Aorta (tissue), 5 donors: Measurements from ENCODE around the gene CELF4. TPM values are rescaled to one million over a fixed set of nuclear protein-coding genes. Genes with fewer than 3 reads are reported as not detected.
A peak's percentile ranks its signal among the peaks of the same experiment; 100 is the strongest.

ENCODE experiments used
- ATAC-seq: fragments of 200-7000 bp; cut with Tn5 transposase; one replicate; pipeline ENCODE4 v1.9.1; 2022; ENCODE audit warnings: moderate library complexity; ENCODE audit not compliant: low FRiP score
- DNase-seq, 2 donors: peaks; one replicate each; pipeline ENCODE4 v3.0.0-alpha.2; 2020
- H3K27ac ChIP-seq, 2 donors: one replicate each; pipeline ENCODE4 v1.5.1; 2013; ENCODE audit warnings: low read length in 2 of 2, mild to moderate bottlenecking in 2 of 2, moderate library complexity in 2 of 2, control low read depth in 1 of 2, inconsistent platforms in 1 of 2, low read depth in 1 of 2
- H3K27me3 ChIP-seq, 2 donors: one replicate each; pipeline ENCODE4 v1.6.1; 2013; ENCODE audit warnings: control low read depth in 1 of 2, low read length in 1 of 2, mild to moderate bottlenecking in 1 of 2, moderate library complexity in 1 of 2; ENCODE audit not compliant: insufficient read depth in 2 of 2, control insufficient read depth in 1 of 2
- H3K36me3 ChIP-seq, 2 donors: one replicate each; pipeline ENCODE4 v1.6.1; 2013; ENCODE audit warnings: control low read depth in 1 of 2, low read length in 1 of 2, mild to moderate bottlenecking in 1 of 2; ENCODE audit not compliant: insufficient read depth in 2 of 2, control insufficient read depth in 1 of 2
- H3K4me1 ChIP-seq, 2 donors: one replicate each; pipeline ENCODE4 v1.6.1; 2013; ENCODE audit warnings: low read length in 2 of 2, control low read depth in 1 of 2, mild to moderate bottlenecking in 1 of 2, moderate library complexity in 1 of 2; ENCODE audit not compliant: insufficient read depth in 2 of 2, control insufficient read depth in 1 of 2
- H3K4me3 ChIP-seq, 2 donors: one replicate each; pipeline ENCODE4 v1.5.1; 2013; ENCODE audit warnings: low read length in 2 of 2, control low read depth in 1 of 2, mild to moderate bottlenecking in 1 of 2
- H3K9me3 ChIP-seq: one replicate; pipeline ENCODE4 v1.6.1; 2013; ENCODE audit warnings: mild to moderate bottlenecking, low read length; ENCODE audit not compliant: control insufficient read depth
- WGBS, 2 donors: extraction: QIAGEN DNeasy Blood & Tissue Kit; methylation state at CpG; one replicate each; pipeline ENCODE4 v1.1.7; 2013; 5-methylcytosine and 5-hydroxymethylcytosine counted together
- intact Hi-C, 2 donors: fragments of 100-400 bp; cut with DNase I; formaldehyde crosslinking; loops; one replicate each; pipeline versions ENCODE4 v1.14.2 to v1.15.0; 2022
- polyA plus RNA-seq, 2 donors: library from polyadenylated mRNA; stranded (reverse); fragments of 200-250 nt; gene quantifications; one replicate each; pipeline ENCODE4 v1.2.3, GENCODE V29; 2013
- total RNA-seq, 2 donors: library from RNA; stranded (reverse); fragmentation: NEBNext Ultra II Directional; extraction: Animal tissue kit (Norgen Biotek cat#: 25700); gene quantifications; one replicate each; pipeline ENCODE4 v1.2.1, GENCODE V29; 2021
- donor health status: healthy with polysubstance abuse.
- donor health status: Bipolar disorder and iron deficiency.
- donor health status: DM: no; HTN: no; CAD: no.
- donor health status: DM: no; HTN: no; CAD: no.
- donor health status: DM: yes; HTN: yes; CAD: no.

The CELF4 gene
- total and polyA plus RNA-seq, 4 donors: 0.51 TPM; not detected in 3

DNA sequence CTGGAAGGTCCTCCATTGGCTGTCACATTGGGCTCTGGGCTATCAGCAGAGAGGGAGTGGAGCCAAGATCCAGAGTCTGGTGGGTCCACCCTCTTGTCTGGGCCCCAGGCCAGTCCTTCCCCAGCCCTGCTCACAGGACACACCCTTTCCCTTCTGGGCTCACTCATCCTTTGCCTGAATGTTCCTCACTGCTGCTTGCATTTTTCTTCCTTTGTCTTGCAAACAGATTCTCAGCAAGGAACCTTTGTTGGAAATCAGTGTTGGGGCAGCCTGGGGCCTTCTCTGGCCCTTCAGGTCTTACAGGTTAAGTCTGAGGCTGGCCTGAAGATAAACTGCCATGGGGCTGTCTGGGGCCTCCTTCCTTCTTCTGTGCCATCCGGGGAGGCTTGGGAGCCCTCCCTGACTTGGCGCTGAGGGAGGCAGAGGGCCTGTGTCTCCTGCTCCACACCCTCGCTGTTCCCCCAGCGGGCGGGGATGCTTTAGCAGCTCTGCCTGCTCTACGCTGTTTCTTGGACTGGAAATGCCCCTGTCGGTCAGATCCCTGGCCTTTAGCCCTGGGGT lies 11.5 kb upstream of the CELF4 start:
- Histone ChIP-seq H3K4me1 (no peaks in the 10 kb centered on the region), H3K27me3 (no peaks in the 10 kb centered on the region), H3K9me3 (no peaks in the 10 kb centered on the region), H3K4me3 (no peak overlapping the region), H3K27ac (no peak overlapping the region), H3K36me3 (no peaks in the 10 kb centered on the region)
- no peak for DNase-seq
- intact Hi-C loops: no loop called here
- no peak for ATAC-seq
- WGBS, 2 donors: 72% methylated on average over 7 of the region's 7 CpGs

DNA sequence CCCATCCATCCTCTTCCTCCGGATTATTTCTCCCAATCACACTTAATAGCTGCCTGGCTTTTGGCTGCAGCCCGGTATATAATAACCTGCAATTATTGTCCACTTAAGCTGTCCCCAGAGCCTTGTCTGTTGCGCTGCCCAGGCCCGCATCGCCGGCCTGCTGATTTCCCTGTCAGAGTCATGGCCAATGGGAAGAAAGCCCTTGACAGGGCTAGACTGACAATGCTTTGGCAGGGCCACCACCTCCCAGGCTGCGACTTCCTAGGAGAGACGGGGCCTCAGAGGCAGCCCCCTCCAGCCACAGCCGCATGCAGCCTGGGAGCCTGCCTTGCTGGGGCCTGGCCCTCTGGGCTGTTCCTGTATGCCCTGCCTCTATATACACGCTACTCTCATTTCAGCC lies 10.0 kb upstream of the CELF4 start:
- Histone ChIP-seq H3K4me3 (no peak overlapping the region), H3K36me3 (no peaks in the 10 kb centered on the region), H3K27ac (no peak overlapping the region), H3K27me3 (no peaks in the 10 kb centered on the region), H3K4me1 (no peaks in the 10 kb centered on the region), H3K9me3 (no peaks in the 10 kb centered on the region)
- ATAC-seq: no peak
- DNase-seq: no peak
- WGBS, 2 donors: 74 to 78% methylated on average over 10 of the region's 10 CpGs
- intact Hi-C loops: no loop called here

DNA sequence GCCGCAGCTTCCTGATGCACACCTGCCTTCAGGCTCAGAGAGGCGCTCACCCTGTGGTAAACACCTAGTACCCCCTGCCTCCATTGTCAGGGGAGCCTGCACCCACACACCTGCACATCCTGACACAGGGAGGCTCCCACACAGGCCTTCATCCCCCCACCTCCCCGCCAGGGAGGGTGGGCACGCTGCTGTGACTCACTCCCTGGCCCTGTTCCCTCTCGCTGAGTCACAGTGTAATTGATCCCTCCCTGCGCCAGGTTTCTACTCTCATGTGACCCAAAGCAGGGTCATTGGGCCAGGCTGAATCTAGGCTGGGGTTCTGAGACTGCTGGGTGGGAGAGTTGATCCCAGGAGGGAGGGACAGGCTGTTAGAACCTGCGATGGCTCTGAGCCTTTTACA lies 8.5 kb upstream of the CELF4 start:
- Histone ChIP-seq H3K4me3 (no peak overlapping the region), H3K27me3 (no peaks in the 10 kb centered on the region), H3K9me3 (no peaks in the 10 kb centered on the region), H3K4me1 (no peaks in the 10 kb centered on the region), H3K27ac (no peak overlapping the region), H3K36me3 (no peaks in the 10 kb centered on the region)
- ATAC-seq: no peak
- 75% methylated on average over 7 of the region's 7 CpGs for WGBS, 2 donors
- intact Hi-C loops: no loop called here
- DNase-seq: no peak

DNA sequence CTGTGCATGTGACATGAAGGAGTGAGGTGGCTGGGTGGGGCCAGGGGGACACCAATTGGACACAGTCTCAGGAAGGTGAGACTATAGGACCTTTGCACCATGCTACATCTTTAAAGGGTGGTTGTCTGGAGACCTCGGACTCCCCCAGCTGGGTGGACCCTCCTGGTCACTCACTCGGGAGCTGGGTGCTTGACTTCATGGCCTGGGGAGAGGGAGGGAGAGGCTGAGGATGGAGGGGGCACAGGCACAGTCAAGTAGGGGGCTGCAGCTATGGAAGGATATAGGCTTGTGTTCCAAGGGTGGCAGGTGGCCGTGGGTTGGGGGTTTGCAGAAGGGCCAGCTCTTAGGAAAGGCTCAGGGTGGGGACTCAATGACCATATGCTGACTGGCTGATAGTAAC lies 7.1 kb upstream of the CELF4 start:
- WGBS, 2 donors: 65% methylated on average over 3 of the region's 3 CpGs
- Histone ChIP-seq H3K9me3 (no peaks in the 10 kb centered on the region), H3K27me3 (no peaks in the 10 kb centered on the region), H3K4me1 (no peaks in the 10 kb centered on the region), H3K4me3 (no peak overlapping the region), H3K36me3 (no peaks in the 10 kb centered on the region), H3K27ac (no peak overlapping the region)
- intact Hi-C loops: no loop called here
- no peak for DNase-seq
- no peak for ATAC-seq

DNA sequence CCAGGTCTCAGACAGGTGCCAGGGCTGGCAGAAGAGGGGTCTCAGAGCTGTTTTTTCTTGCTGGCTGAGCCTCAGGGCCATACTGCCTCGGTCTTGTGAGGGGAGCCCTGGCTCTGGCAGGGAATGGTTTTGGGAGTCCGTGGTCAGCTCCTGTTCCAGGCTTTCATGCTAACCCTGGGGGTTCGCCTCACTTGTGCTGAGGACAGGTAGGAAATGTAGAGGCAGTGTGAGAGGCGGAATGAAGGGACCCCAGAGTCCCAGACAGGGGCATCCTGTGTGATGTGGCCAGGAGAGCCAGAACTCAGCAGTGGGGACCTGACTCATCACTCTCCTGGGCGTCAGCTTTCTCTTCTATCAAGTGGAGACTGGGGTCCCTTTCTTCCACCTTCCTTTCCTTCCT lies 5.7 kb upstream of the CELF4 start:
- WGBS, 2 donors: 66 to 69% methylated on average over 5 of the region's 5 CpGs
- peaks cover 0 to 3% of the 10 kb centered on the region in 2 donors for H3K4me1 ChIP-seq
- H3K9me3 ChIP-seq: no peaks in the 10 kb centered on the region
- no peak for DNase-seq
- no peak overlapping the region for H3K4me3 ChIP-seq
- no peaks in the 10 kb centered on the region for H3K27me3 ChIP-seq
- H3K36me3 ChIP-seq: no peaks in the 10 kb centered on the region
- H3K27ac ChIP-seq: no peak overlapping the region
- intact Hi-C loops: no loop called here
- ATAC-seq: no peak

DNA sequence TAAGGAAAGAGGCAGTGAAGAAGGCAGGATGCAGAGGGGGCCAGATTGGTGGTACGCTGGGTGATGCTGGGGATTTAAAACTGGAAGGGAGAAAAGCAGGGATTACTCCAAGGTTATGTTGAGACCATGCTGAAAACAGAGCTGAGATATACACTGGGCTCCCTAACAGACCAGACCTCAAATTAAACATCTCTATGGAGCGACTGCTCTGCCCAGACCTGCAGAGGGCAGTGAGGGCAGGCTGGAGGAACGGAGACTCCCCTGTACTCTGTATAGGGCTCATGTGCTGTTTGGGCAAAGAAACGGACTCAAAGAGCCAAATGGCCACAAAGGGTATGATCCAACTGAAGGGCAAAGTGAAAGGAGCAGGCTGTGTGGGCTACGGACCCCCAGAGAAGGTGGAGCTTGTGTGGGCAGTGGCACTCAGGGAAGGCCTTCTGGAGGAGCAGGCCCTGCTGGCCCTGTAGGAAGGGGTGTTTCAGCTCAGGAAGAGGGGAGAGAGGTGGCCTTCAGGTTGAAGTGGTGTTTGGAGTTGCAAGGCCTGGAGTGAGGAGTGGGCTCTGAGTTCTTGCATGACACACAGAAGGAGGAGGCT lies 4.8 kb upstream of the CELF4 start:
- 60 to 71% methylated on average over 5 of the region's 5 CpGs for WGBS, 2 donors
- no peak overlapping the region for H3K27ac ChIP-seq
- no peak for ATAC-seq
- no peaks in the 10 kb centered on the region for H3K9me3 ChIP-seq
- peaks cover 0 to 6% of the 10 kb centered on the region in 2 donors for H3K4me1 ChIP-seq
- DNase-seq: no peak
- no peaks in the 10 kb centered on the region for H3K27me3 ChIP-seq
- no peaks in the 10 kb centered on the region for H3K36me3 ChIP-seq
- H3K4me3 ChIP-seq: no peak overlapping the region
- intact Hi-C loops: no loop called here

DNA sequence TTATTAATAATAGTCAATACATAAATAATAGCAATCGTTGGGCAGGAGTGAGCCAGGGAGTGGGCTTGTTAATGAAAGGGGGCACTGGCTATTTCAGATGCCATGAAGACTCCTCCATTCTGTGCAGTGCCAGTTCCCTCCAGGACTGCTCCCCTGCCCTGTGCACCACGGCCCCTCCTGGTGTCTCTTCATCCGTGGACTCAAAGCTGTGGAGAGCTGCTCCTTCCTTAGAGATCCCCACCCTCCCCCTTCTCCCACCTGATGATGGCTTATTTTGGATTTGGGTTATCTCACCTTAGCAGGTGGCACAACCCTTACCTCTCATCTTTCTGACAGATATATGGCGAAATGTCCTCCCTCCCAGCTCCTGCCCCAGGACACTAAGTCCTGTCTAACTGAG lies 3.1 kb upstream of the CELF4 start:
- Histone ChIP-seq H3K4me1 (peaks cover 0 to 6% of the 10 kb centered on the region in 2 donors), H3K4me3 (no peak overlapping the region), H3K27me3 (no peaks in the 10 kb centered on the region), H3K9me3 (no peaks in the 10 kb centered on the region), H3K36me3 (no peaks in the 10 kb centered on the region), H3K27ac (no peak overlapping the region)
- 51 to 58% methylated on average over 4 of the region's 4 CpGs for WGBS, 2 donors
- ATAC-seq (no peak), DNase-seq (no peak)
- intact Hi-C loops: no loop called here

DNA sequence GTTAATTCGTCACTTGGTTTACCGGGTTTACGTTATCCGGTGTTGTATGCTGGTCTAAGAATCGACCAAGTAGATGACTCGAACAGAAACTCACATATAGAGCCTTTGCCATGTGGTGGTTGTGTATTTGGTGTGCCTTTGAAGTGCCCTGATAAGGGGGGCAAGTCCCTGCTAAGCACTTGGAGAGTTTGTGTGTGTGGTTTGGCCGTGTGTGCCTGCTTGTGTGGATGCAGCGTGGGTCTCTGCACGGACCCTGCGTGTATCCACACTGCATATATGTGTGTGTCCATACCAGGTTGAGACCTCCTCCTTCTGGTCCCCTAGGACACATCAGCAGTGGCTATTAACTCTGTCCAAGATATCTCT lies 2.4 kb upstream of the CELF4 start:
- H3K4me3 ChIP-seq: peak overlapping the region in 1 of 2 donors; percentile 58

More for the DNA sequence above, 2.4 kb upstream of the CELF4 start:
- no peak for DNase-seq
- Histone ChIP-seq H3K27me3 (no peaks in the 10 kb centered on the region), H3K9me3 (no peaks in the 10 kb centered on the region), H3K36me3 (no peaks in the 10 kb centered on the region), H3K27ac (no peak overlapping the region), H3K4me1 (peaks cover 0 to 6% of the 10 kb centered on the region in 2 donors)
- intact Hi-C loops: no loop called here
- WGBS, 2 donors: 24 to 25% methylated on average over 10 of the region's 10 CpGs
- ATAC-seq: no peak
